ENCODE data around the gene LDLRAP1. TPM values are rescaled to one million over a fixed set of nuclear protein-coding genes. Genes with fewer than 3 reads are reported as not detected.

LDLRAP1 gene
- total RNA-seq, 1 experiment from 2014 or later, result 26.0 TPM

DNA sequence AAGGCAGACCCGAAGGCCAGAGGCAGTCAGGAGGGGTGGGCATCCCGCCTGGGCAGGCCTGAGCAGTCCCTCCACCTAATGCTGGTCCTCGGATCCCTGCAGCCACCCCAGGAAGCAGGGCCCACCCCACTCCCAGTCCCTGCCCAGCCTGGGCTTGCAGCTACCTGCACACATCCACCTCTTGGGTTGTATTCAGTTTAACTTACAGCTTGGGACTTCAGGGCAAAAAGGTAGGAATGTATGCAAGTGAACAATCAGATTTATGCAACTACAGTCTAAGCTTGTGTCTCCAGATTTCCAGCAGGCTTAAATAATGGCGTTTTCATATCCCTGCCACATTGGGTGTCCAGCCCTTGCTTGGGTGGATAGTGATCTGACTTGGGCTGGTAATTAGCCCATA, 17.4 kb downstream of the LDLRAP1 start:
- ATAC-seq (no peak), DNase-seq (ENCODE audit: low read depth, low spot score) (no peak)
- ChIA-PET CTCF (no interaction called here), RAD21 (ENCODE audit: low non-redundant PET in 1 of 2, low total read pairs in 2 of 2, uncharacterized antibody in 2 of 2, unreplicated experiment in 2 of 2) (no interaction called here), POLR2A (no interaction called here)
- no peak for TF ChIP-seq SRF (IDR thresholded peaks at IDR 0.05; ENCODE audit: low read depth)
- Histone ChIP-seq H3K9ac (ENCODE audit: low read length) (no peak overlapping the region), H3K4me3 (replicated peaks in 1 of 2; ENCODE audit: low read depth in 1 of 2, low read length in 2 of 2) (no peak overlapping the region), H3K4me2 (ENCODE audit: low read length) (no peak overlapping the region), H3K36me3 (ENCODE audit: control insufficient read depth in 1 of 2, insufficient read depth in 2 of 2, low read length in 2 of 2) (peaks cover 5 to 11% of the 10 kb centered on the region in 2 experiments; a peak in 2 of 4 replicates), H3K9me2 (ENCODE audit: insufficient read depth) (no peaks in the 10 kb centered on the region), H3K79me2 (ENCODE audit: insufficient read depth, low read length) (no peaks in the 10 kb centered on the region), H3K4me1 (ENCODE audit: control insufficient read depth in 1 of 2, insufficient read depth in 2 of 2, low read length in 2 of 2) (peaks cover 19 to 24% of the 10 kb centered on the region in 2 experiments), H3K9me3 (ENCODE audit: control insufficient read depth in 1 of 2, insufficient read depth in 1 of 2, low read depth in 1 of 2, low read length in 2 of 2) (no peaks in the 10 kb centered on the region), H3K27ac (ENCODE audit: low read depth, low read length) (no peak overlapping the region), H3K27me3 (ENCODE audit: insufficient read depth, low read length) (no peaks in the 10 kb centered on the region), H4K20me1 (ENCODE audit: insufficient read depth) (no peaks in the 10 kb centered on the region), H2AFZ (ENCODE audit: low read depth, low read length, poor library complexity, severe bottlenecking) (no peak overlapping the region)
- no TSS peak for BruUV-seq (replicated peaks)
- intact Hi-C loops (cut with micrococcal nuclease), result no loop called here

DNA sequence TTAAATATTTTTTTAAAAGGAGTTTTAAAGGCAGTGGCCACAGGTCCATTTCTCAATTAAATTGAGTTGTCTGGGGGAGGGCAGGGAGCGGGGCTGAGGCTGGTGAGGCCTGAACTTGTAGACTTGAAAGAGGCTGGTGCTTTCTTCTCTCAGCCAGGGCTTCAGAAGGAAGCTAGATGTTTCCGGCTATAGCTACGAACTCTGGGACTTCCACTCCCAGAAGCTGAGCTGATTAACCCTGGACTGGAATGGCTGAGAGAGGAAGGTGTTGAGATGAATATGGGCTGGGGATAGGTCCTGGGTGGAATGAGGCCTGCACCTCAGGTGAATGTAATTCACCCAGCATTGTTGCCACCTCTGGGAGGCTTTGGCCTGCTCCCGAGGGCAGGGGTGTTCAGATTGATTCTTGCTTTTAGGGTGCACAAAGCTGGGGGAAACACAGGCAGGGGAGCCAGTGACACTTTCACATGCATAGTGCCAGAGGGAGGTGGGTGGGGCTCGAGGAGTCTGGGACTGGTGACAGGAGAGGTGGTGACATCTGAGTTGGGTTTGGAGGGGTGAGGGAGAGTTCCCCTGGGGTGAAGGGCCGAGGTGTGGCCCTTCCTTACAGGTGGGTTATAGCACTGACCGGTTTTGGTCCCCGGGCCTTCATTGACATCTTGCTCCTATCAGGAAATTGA, 18.2 kb downstream of the LDLRAP1 start:
- peaks cover 12 to 16% of the 10 kb centered on the region in 2 experiments; a peak in 3 of 4 replicates for H3K4me1 ChIP-seq (ENCODE audit: control insufficient read depth in 1 of 2, insufficient read depth in 2 of 2, low read length in 2 of 2)
- ATAC-seq, result no peak
- RAD21 ChIA-PET (ENCODE audit: low non-redundant PET in 1 of 2, low total read pairs in 2 of 2, uncharacterized antibody in 2 of 2, unreplicated experiment in 2 of 2), result no interaction called here
- no peaks in the 10 kb centered on the region for H3K79me2 ChIP-seq (ENCODE audit: insufficient read depth, low read length)
- POLR2A ChIA-PET, result no interaction called here
- intact Hi-C loops (cut with micrococcal nuclease), result no loop called here
- no peaks in the 10 kb centered on the region for H3K9me2 ChIP-seq (ENCODE audit: insufficient read depth)
- no peak overlapping the region for H3K27ac ChIP-seq (ENCODE audit: low read depth, low read length)
- H3K9ac ChIP-seq (ENCODE audit: low read length), result no peak overlapping the region
- H3K27me3 ChIP-seq (ENCODE audit: insufficient read depth, low read length), result no peaks in the 10 kb centered on the region
- DNase-seq (ENCODE audit: low read depth, low spot score), result no peak
- no TSS peak for BruUV-seq (replicated peaks)
- no peak overlapping the region for H3K4me3 ChIP-seq (replicated peaks in 1 of 2; ENCODE audit: low read depth in 1 of 2, low read length in 2 of 2)
- peaks cover 5 to 11% of the 10 kb centered on the region in 2 experiments; a peak in 2 of 4 replicates for H3K36me3 ChIP-seq (ENCODE audit: control insufficient read depth in 1 of 2, insufficient read depth in 2 of 2, low read length in 2 of 2)
- H3K4me2 ChIP-seq (ENCODE audit: low read length), result no peak overlapping the region
- CTCF ChIA-PET, result no interaction called here
- no peaks in the 10 kb centered on the region for H3K9me3 ChIP-seq (ENCODE audit: control insufficient read depth in 1 of 2, insufficient read depth in 1 of 2, low read depth in 1 of 2, low read length in 2 of 2)
- no peak overlapping the region for H2AFZ ChIP-seq (ENCODE audit: low read depth, low read length, poor library complexity, severe bottlenecking)
- H4K20me1 ChIP-seq (ENCODE audit: insufficient read depth), result no peaks in the 10 kb centered on the region
- no peak for TF ChIP-seq SRF (IDR thresholded peaks at IDR 0.05; ENCODE audit: low read depth)
- no peak for TF ChIP-seq YY1 (IDR thresholded peaks at IDR 0.05; ENCODE audit: extremely low read depth, insufficient replicate concordance, low read depth, low read length)
- no peak for TF ChIP-seq CBX3 (IDR thresholded peaks at IDR 0.05; ENCODE audit: low read depth)
- no peak for TF ChIP-seq CEBPB (IDR thresholded peaks at IDR 0.05; ENCODE audit: low read depth)
- TF ChIP-seq EGR1 (IDR thresholded peaks at IDR 0.05; ENCODE audit: low read depth), result no peak
- no peak for TF ChIP-seq FOSL1 (IDR thresholded peaks at IDR 0.05; ENCODE audit: low read depth)
- TF ChIP-seq, protein P1, sequence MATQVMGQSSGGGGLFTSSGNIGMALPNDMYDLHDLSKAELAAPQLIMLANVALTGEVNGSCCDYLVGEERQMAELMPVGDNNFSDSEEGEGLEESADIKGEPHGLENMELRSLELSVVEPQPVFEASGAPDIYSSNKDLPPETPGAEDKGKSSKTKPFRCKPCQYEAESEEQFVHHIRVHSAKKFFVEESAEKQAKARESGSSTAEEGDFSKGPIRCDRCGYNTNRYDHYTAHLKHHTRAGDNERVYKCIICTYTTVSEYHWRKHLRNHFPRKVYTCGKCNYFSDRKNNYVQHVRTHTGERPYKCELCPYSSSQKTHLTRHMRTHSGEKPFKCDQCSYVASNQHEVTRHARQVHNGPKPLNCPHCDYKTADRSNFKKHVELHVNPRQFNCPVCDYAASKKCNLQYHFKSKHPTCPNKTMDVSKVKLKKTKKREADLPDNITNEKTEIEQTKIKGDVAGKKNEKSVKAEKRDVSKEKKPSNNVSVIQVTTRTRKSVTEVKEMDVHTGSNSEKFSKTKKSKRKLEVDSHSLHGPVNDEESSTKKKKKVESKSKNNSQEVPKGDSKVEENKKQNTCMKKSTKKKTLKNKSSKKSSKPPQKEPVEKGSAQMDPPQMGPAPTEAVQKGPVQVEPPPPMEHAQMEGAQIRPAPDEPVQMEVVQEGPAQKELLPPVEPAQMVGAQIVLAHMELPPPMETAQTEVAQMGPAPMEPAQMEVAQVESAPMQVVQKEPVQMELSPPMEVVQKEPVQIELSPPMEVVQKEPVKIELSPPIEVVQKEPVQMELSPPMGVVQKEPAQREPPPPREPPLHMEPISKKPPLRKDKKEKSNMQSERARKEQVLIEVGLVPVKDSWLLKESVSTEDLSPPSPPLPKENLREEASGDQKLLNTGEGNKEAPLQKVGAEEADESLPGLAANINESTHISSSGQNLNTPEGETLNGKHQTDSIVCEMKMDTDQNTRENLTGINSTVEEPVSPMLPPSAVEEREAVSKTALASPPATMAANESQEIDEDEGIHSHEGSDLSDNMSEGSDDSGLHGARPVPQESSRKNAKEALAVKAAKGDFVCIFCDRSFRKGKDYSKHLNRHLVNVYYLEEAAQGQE (IDR thresholded peaks at IDR 0.05; ENCODE audit: low read depth), result no peak
- no peak for TF ChIP-seq ELF1 (IDR thresholded peaks at IDR 0.05; ENCODE audit: borderline replicate concordance, low read depth)
- no peak for TF ChIP-seq TCF7L2 (IDR thresholded peaks at IDR 0.05; ENCODE audit: borderline replicate concordance, extremely low read depth, insufficient read depth, insufficient read length)
- no peak for TF ChIP-seq JUND (IDR thresholded peaks at IDR 0.05)
- TF ChIP-seq, protein P2, sequence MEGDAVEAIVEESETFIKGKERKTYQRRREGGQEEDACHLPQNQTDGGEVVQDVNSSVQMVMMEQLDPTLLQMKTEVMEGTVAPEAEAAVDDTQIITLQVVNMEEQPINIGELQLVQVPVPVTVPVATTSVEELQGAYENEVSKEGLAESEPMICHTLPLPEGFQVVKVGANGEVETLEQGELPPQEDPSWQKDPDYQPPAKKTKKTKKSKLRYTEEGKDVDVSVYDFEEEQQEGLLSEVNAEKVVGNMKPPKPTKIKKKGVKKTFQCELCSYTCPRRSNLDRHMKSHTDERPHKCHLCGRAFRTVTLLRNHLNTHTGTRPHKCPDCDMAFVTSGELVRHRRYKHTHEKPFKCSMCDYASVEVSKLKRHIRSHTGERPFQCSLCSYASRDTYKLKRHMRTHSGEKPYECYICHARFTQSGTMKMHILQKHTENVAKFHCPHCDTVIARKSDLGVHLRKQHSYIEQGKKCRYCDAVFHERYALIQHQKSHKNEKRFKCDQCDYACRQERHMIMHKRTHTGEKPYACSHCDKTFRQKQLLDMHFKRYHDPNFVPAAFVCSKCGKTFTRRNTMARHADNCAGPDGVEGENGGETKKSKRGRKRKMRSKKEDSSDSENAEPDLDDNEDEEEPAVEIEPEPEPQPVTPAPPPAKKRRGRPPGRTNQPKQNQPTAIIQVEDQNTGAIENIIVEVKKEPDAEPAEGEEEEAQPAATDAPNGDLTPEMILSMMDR (IDR thresholded peaks at IDR 0.05 in 2 of 3, conservative IDR thresholded peaks at IDR 0.05 in 1 of 3; ENCODE audit: borderline replicate concordance in 1 of 3, insufficient read depth in 1 of 3, low read depth in 2 of 3, low read length in 2 of 3), result no peak
- no peak for TF ChIP-seq SIN3A (IDR thresholded peaks at IDR 0.05; ENCODE audit: low read depth)
- TF ChIP-seq, protein P3, sequence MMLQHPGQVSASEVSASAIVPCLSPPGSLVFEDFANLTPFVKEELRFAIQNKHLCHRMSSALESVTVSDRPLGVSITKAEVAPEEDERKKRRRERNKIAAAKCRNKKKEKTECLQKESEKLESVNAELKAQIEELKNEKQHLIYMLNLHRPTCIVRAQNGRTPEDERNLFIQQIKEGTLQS (IDR thresholded peaks at IDR 0.05), result no peak

All from HCT116 (cell line).